NB4 (cell line): Measurements from ENCODE around the gene EPB41L2.

ENCODE experiments used
- POLR2A ChIP-seq: IDR thresholded peaks from 2 replicates; pipeline ENCODE4 v1.6.1; 2011; ENCODE audit warnings: mild to moderate bottlenecking; ENCODE audit not compliant: insufficient read length; ENCODE audit errors: extremely low read depth
- TF ChIP-seq, protein P1 (sequence below): IDR thresholded peaks from one replicate; pipeline ENCODE4 v1.5.1; 2012; ENCODE audit warnings: low read depth, low read length
- TF ChIP-seq, protein P2 (sequence below): IDR thresholded peaks from 2 replicates; pipeline ENCODE4 v1.6.1; 2011; ENCODE audit warnings: low read depth, low read length

DNA sequence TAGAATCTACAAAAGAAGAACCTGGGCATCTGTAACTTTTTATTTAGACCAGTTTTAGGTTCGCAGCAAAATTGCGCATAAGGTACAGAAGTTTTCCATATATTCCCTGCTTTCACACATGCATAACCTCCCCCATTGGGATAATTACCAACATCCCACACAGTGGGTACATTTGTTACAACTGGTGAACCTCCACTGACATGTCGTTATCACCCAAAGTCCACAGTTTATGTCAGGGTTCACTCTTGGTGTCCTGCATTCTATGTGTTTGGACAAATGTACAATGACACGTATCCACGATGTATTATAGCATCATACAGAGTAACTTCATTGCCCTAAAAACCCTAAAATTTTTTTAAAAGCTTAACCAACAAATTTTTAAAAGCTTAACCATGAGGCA lies 126.1 kb downstream of the EPB41L2 start:
- TF ChIP-seq, protein P1, sequence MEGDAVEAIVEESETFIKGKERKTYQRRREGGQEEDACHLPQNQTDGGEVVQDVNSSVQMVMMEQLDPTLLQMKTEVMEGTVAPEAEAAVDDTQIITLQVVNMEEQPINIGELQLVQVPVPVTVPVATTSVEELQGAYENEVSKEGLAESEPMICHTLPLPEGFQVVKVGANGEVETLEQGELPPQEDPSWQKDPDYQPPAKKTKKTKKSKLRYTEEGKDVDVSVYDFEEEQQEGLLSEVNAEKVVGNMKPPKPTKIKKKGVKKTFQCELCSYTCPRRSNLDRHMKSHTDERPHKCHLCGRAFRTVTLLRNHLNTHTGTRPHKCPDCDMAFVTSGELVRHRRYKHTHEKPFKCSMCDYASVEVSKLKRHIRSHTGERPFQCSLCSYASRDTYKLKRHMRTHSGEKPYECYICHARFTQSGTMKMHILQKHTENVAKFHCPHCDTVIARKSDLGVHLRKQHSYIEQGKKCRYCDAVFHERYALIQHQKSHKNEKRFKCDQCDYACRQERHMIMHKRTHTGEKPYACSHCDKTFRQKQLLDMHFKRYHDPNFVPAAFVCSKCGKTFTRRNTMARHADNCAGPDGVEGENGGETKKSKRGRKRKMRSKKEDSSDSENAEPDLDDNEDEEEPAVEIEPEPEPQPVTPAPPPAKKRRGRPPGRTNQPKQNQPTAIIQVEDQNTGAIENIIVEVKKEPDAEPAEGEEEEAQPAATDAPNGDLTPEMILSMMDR, result no peak
- no peak for TF ChIP-seq POLR2A
- TF ChIP-seq, protein P2, sequence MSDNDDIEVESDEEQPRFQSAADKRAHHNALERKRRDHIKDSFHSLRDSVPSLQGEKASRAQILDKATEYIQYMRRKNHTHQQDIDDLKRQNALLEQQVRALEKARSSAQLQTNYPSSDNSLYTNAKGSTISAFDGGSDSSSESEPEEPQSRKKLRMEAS, result no peak
